GM12874 (cell line): Measurements from ENCODE around the gene DNHD1.

Source experiments
- TF ChIP-seq, protein P1 (sequence below): IDR thresholded peaks from 2 replicates; pipeline ENCODE4 v1.5.1; 2011; ENCODE audit warnings: low read depth, mild to moderate bottlenecking, control low read depth, low read length, moderate library complexity; ENCODE audit not compliant: insufficient read depth

Gene DNHD1

DNA sequence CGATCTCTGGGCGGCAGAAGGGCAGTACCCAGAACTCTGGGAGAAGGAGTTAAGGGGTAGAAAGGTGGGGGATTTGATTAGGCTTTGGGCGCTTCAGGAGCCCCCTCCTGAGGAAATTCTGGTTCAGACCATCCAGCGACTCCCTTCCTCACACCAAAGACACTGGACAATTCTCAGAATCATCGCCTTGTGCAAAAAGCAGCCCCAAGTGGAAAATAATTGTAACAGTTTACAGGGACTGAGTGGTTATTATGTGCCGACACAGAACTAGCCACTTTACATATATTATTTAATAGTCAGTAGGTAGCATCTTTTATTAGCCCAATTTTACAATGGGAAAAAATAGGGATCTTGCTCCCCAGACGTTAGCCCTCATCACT, 22.7 kb upstream of the DNHD1 start:
- TF ChIP-seq, protein P1, sequence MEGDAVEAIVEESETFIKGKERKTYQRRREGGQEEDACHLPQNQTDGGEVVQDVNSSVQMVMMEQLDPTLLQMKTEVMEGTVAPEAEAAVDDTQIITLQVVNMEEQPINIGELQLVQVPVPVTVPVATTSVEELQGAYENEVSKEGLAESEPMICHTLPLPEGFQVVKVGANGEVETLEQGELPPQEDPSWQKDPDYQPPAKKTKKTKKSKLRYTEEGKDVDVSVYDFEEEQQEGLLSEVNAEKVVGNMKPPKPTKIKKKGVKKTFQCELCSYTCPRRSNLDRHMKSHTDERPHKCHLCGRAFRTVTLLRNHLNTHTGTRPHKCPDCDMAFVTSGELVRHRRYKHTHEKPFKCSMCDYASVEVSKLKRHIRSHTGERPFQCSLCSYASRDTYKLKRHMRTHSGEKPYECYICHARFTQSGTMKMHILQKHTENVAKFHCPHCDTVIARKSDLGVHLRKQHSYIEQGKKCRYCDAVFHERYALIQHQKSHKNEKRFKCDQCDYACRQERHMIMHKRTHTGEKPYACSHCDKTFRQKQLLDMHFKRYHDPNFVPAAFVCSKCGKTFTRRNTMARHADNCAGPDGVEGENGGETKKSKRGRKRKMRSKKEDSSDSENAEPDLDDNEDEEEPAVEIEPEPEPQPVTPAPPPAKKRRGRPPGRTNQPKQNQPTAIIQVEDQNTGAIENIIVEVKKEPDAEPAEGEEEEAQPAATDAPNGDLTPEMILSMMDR, result no peak

DNA sequence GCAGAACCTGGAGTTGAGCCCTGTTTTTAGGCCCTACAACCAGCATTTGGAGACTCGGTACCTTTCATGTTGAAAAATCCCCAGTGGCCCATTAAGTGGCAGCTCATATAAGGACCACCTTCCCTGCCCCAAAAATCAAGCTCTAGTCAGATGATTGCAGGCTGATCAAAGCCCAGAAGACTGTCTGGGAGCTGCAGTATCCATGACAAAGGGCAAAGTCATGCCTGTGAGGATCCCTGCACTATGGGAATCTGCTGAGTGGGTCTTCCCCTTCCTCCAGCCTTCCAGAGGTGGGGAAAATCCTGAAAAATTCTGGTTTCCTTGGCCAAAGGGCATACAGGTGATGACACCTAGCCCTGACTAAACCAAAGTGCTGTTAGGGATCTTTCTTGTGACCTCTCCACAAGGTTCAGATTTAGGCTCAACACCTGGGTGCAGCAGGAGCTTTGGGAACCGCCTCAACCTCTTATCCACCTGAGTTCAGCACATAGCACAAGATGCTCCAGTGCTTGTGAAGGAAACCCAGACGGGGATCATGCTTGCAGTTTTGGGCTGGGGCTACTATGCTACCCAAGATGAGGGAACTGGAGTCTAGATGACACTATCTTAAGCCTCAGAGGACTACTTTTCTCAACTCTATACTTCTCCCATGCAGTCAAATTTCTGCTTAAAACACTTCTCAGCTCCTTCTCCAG, 22.1 kb upstream of the DNHD1 start:
- TF ChIP-seq, protein P1, result no peak

DNA sequence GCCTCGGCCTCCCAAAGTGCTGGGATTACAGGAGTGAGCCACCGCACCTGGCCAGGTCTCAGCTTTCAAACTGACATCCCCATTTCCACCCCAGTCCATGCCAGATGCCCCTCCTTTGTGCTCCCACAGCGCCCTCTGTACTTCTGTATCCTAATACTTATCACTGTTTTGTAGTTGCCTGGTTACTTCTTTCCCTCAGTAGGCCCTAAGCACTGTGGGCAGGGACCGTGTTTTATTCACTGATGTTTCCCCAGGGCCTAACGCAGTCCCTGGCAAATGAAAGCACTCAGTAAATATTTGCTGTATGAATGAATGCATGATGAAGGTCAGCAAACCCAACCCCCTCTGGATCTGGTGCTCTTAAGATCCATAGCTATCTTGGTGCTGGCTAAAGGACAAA, 21.1 kb upstream of the DNHD1 start:
- TF ChIP-seq, protein P1, result no peak

DNA sequence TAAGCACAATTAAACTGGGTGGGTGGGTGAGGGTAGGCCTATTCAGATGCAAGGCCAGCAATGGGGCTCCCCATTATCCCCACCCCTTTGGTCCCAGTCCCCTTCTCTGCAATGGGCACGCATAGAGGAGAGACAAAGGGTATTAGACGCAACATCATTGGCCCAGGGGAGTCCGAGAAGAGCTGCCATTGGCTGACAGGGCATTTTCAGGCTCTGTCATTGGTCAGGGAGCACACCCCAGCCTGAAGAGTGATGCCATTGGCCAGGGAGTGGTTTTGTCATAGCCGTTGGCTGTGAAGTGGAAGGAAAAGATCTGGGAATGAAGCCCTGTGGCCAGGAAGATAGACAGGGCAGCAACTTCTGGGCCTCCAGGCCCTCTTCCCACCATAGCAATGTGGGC, 20.5 kb upstream of the DNHD1 start:
- TF ChIP-seq, protein P1, result no peak

DNA sequence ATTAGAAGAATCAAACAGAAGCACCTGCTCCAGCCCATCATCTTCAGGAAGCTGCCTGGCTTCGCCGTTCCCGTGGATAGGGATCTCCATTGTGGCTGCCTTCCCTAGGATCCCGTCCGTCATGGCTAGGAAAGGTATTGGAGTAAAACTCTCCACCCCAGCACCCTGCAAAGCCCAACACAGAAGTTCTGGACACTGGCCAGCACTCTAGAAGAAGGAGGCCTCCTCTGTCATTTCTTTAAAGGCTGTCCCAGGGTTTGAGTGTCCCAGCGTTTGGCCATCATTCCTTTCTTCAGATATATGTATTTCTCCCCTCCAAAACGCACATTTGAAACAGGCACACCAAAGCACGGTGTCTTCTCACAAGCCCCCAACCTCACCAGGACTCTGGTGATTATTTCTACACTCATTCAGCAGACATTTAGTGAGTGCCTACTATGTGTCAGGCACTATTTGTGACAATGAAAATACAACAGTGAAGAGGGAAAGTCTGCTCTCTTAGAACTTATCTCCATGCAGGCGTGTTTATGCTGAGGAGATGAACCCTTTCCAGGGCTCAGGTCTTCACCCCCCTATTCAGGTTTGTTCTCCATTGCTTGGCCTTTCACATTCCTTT, 16.7 kb upstream of the DNHD1 start:
- TF ChIP-seq, protein P1, result no peak

DNA sequence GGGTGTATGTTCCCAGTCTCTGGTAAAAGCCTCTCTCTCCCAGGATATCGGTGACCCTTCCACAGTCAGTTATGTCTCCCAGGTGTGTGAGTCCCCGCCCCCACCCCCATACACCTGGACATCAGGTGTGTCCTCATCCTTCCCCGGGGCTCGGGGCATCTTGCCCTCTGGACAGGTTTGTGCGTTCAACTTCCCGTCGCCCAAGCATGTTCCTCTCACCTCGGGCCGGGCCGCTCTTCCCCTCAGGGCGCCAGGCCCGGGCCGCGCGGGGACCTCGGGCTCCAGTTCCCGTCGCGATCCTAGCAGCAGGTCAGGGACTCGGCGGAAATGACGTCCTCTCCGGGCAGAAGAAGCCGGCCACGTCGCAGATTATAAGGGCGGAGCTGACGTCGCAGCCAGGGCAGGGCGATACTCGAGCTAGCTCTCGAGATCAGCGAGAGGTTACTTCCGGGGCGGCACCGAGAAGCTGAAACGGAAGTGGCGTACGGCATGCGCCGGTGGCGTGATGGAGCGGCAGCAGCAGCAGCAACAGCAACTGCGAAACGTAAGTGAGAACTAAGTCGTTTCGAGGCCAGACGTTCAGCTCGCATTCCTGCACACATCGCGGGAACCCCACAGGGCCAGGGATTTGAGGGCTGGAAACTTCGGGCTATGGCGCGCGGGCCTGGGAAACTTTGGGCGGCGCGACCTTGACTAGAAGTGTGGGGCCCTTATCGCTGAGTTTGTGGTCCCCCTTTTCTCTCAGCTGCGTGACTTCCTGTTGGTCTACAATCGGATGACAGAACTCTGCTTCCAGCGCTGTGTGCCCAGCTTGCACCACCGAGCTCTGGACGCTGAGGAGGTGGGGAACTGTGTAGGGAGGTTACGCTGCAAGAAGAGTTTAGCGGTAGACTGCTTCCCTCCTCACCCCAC, 15.8 kb upstream of the DNHD1 start, which contains the start of the genes ARFIP2 and TIMM10B:
Gene ARFIP2, minus strand, starts transcription at position 320 of the 912 bp plus-strand sequence. CDS start 910 bp downstream, outside the sequence.
Gene TIMM10B, plus strand, starts transcription at position 490 of the 912 bp plus-strand sequence. Its CDS starts 16 bp downstream, at position 506.
- TF ChIP-seq, protein P1, result no peak

DNA sequence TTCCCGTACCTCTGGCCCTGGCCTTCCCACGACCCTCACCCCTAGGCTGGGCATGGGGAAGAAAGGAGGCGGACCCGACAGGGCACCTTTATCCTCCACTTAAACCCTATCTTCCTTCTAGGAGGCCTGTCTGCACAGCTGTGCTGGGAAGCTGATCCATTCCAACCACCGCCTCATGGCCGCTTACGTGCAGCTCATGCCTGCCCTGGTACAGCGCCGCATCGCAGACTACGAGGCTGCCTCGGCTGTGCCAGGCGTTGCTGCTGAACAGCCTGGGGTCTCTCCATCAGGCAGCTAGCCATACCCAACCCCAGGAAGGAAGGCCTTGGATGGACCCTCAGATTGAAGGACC, 15.2 kb upstream of the DNHD1 start:
- TF ChIP-seq, protein P1, result no peak
